Measurements from ENCODE around the gene BORCS6.

- TF ChIP-seq EZH2 (IDR thresholded peaks at IDR 0.05; ENCODE audit: insufficient read depth, poor library complexity, severe bottlenecking) (no peak), EZH2phosphoT487 (IDR thresholded peaks at IDR 0.05; ENCODE audit: insufficient read depth, low read depth) (no peak)
Observed at GRCh38 chr17:8153957-8154607, 35.9 kb downstream of the BORCS6 start.
